K562 (cell line): ENCODE data around the gene LHX5. TPM values are rescaled to one million over a fixed set of nuclear protein-coding genes. Genes with fewer than 3 reads are reported as not detected.

Experiments used
- ATAC-seq: fragments of 200-7000 bp; cut with Tn5 transposase; 3 replicates; pipeline ENCODE4 v1.9.1; 2020; ENCODE audit warnings: moderate library complexity
- Bru-seq: library from RNA; stranded (reverse); fragments of 400-500 nt; gene quantifications from one replicate; lab custom pipeline; 2021; lab: Mats Ljungman, UMichigan
- BruChase-seq, 2 experiments: library from RNA; stranded (reverse); fragments of 400-500 nt; gene quantifications; one replicate each; lab custom pipeline; 2021; lab: Mats Ljungman, UMichigan
- BruUV-seq: library from RNA; stranded (reverse); fragments of 400-500 nt; replicated peaks from 2 replicates; lab custom pipeline; 2021; lab: Mats Ljungman, UMichigan
- CTCF ChIA-PET: fragments of 300-600 bp; formaldehyde crosslinking; extraction: SDS; loops from one replicate; lab custom pipeline; 2021; ENCODE audit warnings: low intra/inter-chr PET ratio; lab: Yijun Ruan, JAX
- POLR2A ChIA-PET: fragments of 300-600, 350-650 bp; sonication (Branson Sonifier 250); formaldehyde crosslinking; extraction: SDS; loops from one replicate; lab custom pipeline; 2021; ENCODE audit warnings: antibody characterized with exemption, inconsistent platforms; lab: Yijun Ruan, JAX
- DNase-seq, 4 experiments: peaks; one replicate each; pipeline versions ENCODE4 v3.0.0 to v3.0.0-alpha.2; 2011 to 2018; ENCODE audit warnings: low spot score in 3 of 4, mixed read lengths in 3 of 4; ENCODE audit errors: extremely low read depth in 1 of 4
- FAIRE-seq: peaks from 2 replicates; lab custom pipeline; 2011; peaks lifted over from hg19 to GRCh38; lab: Jason Lieb, UNC
- H2AFZ ChIP-seq: 2 replicates; pipeline ENCODE4 v1.6.0; 2011; ENCODE audit warnings: low read depth, low read length, control low read depth, inconsistent platforms
- H3K27ac ChIP-seq: fragments of 200-600 bp; 3 replicates; pipeline ENCODE4 v1.8.0; 2011; ENCODE audit warnings: low read depth, mild to moderate bottlenecking, control low read depth, inconsistent platforms, low read length, moderate library complexity, mixed read lengths; ENCODE audit errors: extremely low read depth
- H3K27me3 ChIP-seq, 2 experiments: fragments of 300-600 bp in 1 of 2; 2 replicates in 1 of 2; 3 replicates in 1 of 2; pipeline versions ENCODE4 v1.6.0 to v1.8.0; 2011; ENCODE audit warnings: inconsistent platforms in 2 of 2, low read length in 2 of 2, mild to moderate bottlenecking in 1 of 2, mixed read lengths in 1 of 2, moderate library complexity in 1 of 2; ENCODE audit not compliant: control insufficient read depth in 2 of 2, insufficient read depth in 2 of 2
- H3K36me3 ChIP-seq: fragments of 300-600 bp; 3 replicates; pipeline ENCODE4 v1.8.0; 2011; ENCODE audit warnings: mild to moderate bottlenecking, low read length, inconsistent platforms; ENCODE audit not compliant: control insufficient read depth, insufficient read depth
- H3K4me1 ChIP-seq, 2 experiments: fragments of 200-600 bp in 1 of 2; replicated peaks in 1 of 2; 2 replicates in 1 of 2; 3 replicates in 1 of 2; pipeline versions ENCODE4 v1.5.1 to v1.8.0; 2011; ENCODE audit warnings: inconsistent platforms in 2 of 2, low read length in 2 of 2, mild to moderate bottlenecking in 1 of 2, mixed read lengths in 1 of 2, moderate library complexity in 1 of 2; ENCODE audit not compliant: control insufficient read depth in 2 of 2, insufficient read depth in 2 of 2
- H3K4me2 ChIP-seq: 2 replicates; pipeline ENCODE4 v1.6.1; 2011; ENCODE audit warnings: low read length, control low read depth, inconsistent platforms, mixed read lengths; ENCODE audit not compliant: insufficient read depth
- H3K4me3 ChIP-seq: fragments of 200-600 bp; sonication (generic), shearing (Covaris generic); 2 replicates; pipeline ENCODE4 v1.5.1; 2016; ENCODE audit warnings: control low read depth, inconsistent platforms
- H3K79me2 ChIP-seq: fragments of 200-600 bp; 3 replicates; pipeline ENCODE4 v1.8.0; 2011; ENCODE audit warnings: low read length, inconsistent platforms; ENCODE audit not compliant: control insufficient read depth, insufficient read depth
- H3K9ac ChIP-seq, 2 experiments: 2 replicates each; pipeline versions ENCODE4 v1.6.0 to v1.6.1; 2011; ENCODE audit warnings: low read depth in 2 of 2, low read length in 2 of 2, control low read depth in 1 of 2, inconsistent platforms in 1 of 2, mild to moderate bottlenecking in 1 of 2, mixed read lengths in 1 of 2; ENCODE audit not compliant: insufficient read depth in 1 of 2
- H3K9me1 ChIP-seq: one replicate; pipeline ENCODE4 v1.6.0; 2011; ENCODE audit warnings: inconsistent platforms, mild to moderate bottlenecking, low read length, moderate library complexity; ENCODE audit not compliant: control insufficient read depth, insufficient read depth
- H3K9me3 ChIP-seq: replicated peaks from 2 replicates; pipeline ENCODE4 v1.5.1; 2011; ENCODE audit warnings: low read depth, low read length, inconsistent platforms; ENCODE audit not compliant: control insufficient read depth, insufficient read depth
- H4K20me1 ChIP-seq: replicated peaks from 2 replicates; pipeline ENCODE4 v1.6.1; 2011; ENCODE audit warnings: low read length, inconsistent platforms, mixed read lengths; ENCODE audit not compliant: control insufficient read depth, insufficient read depth
- ATF1 ChIP-seq, 2 experiments: fragments of 450-650 bp in 1 of 2; IDR thresholded peaks; 2 replicates each; pipeline ENCODE4 v1.6.1; 2016; ENCODE audit warnings: missing compliant biosample characterization in 1 of 2, missing genetic modification characterization in 1 of 2
- CREB3 ChIP-seq: fragments of 450-650 bp; conservative IDR thresholded peaks from 2 replicates; pipeline ENCODE4 v1.6.1; 2016; ENCODE audit warnings: missing genetic modification characterization, low read depth, mild to moderate bottlenecking, missing compliant biosample characterization, moderate library complexity
- WGBS: fragments of 100-300 bp; shearing (Covaris generic); methylation state at CpG from one replicate; pipeline ENCODE4 v1.1.6; 2016; ENCODE audit warnings: low coverage, mixed read lengths; ENCODE audit not compliant: insufficient coverage; ENCODE audit errors: missing lambda C conversion rate; 5-methylcytosine and 5-hydroxymethylcytosine counted together
- in situ Hi-C: fragments of 300-500 bp; cut with MboI; formaldehyde crosslinking; loops from 4 replicates; pipeline ENCODE4 v1.15.0; 2018; ENCODE audit warnings: inconsistent platforms, mixed read lengths
- intact Hi-C: fragments of 100-400 bp; cut with micrococcal nuclease; formaldehyde crosslinking; loops from 2 replicates; pipeline ENCODE4 v1.14.2; 2022
- long read RNA-seq, 3 experiments: library from polyadenylated mRNA in 2 of 3; library from RNA in 1 of 3; unstranded in 2 of 3; stranded (forward) in 1 of 3; transcript quantifications; one replicate each; pipeline ENCODE4 v2.0.0, GENCODE V29; 2019 to 2022
- polyA minus RNA-seq, 3 experiments: library from RNA; depleted of rRNA, polyadenylated mRNA; stranded (reverse); fragments of >200 nt; gene quantifications; 2 replicates each; pipeline ENCODE4 v1.2.3, GENCODE V29; 2011
- polyA plus RNA-seq, 8 experiments: library from polyadenylated mRNA; depleted of rRNA in 4 of 8; stranded (reverse) in 5 of 8; unstranded in 3 of 8; fragments of >200 nt; fragmentation: Nextera tagmentation in 2 of 8; fragmentation: Illumina TruSeq in 1 of 8; extraction: Ambion mirVana in 2 of 8; extraction: Trizol in 1 of 8; gene quantifications; 2 replicates each; pipeline versions ENCODE4 v1.2.1 to v1.2.3, GENCODE V29; 2011 to 2014; ENCODE audit warnings: inconsistent platforms in 1 of 8, missing spikeins in 1 of 8
- total RNA-seq, 7 experiments: library from RNA; depleted of rRNA in 6 of 7; stranded (reverse); fragments of >200 nt in 6 of 7; fragmentation: Illumina TruSeq in 2 of 7; extraction: Trizol in 2 of 7; gene quantifications; 2 replicates each; pipeline versions ENCODE4 v1.2.1 to v1.2.3, GENCODE V29; 2011 to 2021; ENCODE audit warnings: low replicate concordance in 1 of 7

Gene LHX5
- total RNA-seq (2011; cell fraction: chromatin; rRNA removed; ENCODE audit: low replicate concordance): 0.25 TPM in 1 of 2 replicates, not detected in the other
- total RNA-seq (2011; cell fraction: nucleolus; rRNA removed): 0.13 and 0.17 TPM in 2 replicates
- not detected in 2 replicates for total RNA-seq (2011; cell fraction: nucleoplasm; rRNA removed)
- total RNA-seq (2014; rRNA removed) (0.05 TPM in 1 of 2 replicates, not detected in the other), total RNA-seq (2014; rRNA removed; fragmentation: Illumina TruSeq; extraction: Trizol) (not detected in 2 replicates), total RNA-seq (2015; rRNA removed; fragmentation: Illumina TruSeq; extraction: Trizol) (not detected in 2 replicates), total RNA-seq (2021) (0.04 and 0.16 TPM in 2 replicates), polyA plus RNA-seq (2011; rRNA removed) (0.09 and 0.17 TPM in 2 replicates), polyA plus RNA-seq (2014; fragmentation: Illumina TruSeq; extraction: Trizol) (not detected in 2 replicates), polyA plus RNA-seq (2014; fragmentation: Nextera tagmentation; extraction: Ambion mirVana) (not detected), polyA plus RNA-seq (2014; rRNA removed) (0.08 TPM in 1 of 2 replicates, not detected in the other), polyA minus RNA-seq (2011; rRNA and poly(A)+ RNA removed) (not detected in 2 replicates), Bru-seq, nascent RNA (percentile 15 among the genes with signal in this experiment), BruChase-seq, experiment 1, labeled RNA remaining after a 2-hour chase (percentile 8 among the genes with signal in this experiment), BruChase-seq, experiment 2, labeled RNA remaining after a 6-hour chase (percentile 21 among the genes with signal in this experiment)
- 0.24 and 0.64 TPM in 2 replicates for polyA plus RNA-seq (2011; cell fraction: cytosol; rRNA removed)
- 0.25 and 0.34 TPM in 2 replicates for polyA plus RNA-seq (2011; cell fraction: nucleus; rRNA removed)
- polyA plus RNA-seq (2012): 0.03 and 0.08 TPM in 2 replicates
- not detected in 2 replicates for polyA minus RNA-seq (2011; cell fraction: cytosol; rRNA and poly(A)+ RNA removed)
- polyA minus RNA-seq (2011; cell fraction: nucleus; rRNA and poly(A)+ RNA removed): 0.13 TPM in 1 of 2 replicates, not detected in the other
- long read RNA-seq, experiment 1: 0 reads
- long read RNA-seq, experiment 2: 0 reads
- long read RNA-seq, experiment 3: 0 reads

DNA sequence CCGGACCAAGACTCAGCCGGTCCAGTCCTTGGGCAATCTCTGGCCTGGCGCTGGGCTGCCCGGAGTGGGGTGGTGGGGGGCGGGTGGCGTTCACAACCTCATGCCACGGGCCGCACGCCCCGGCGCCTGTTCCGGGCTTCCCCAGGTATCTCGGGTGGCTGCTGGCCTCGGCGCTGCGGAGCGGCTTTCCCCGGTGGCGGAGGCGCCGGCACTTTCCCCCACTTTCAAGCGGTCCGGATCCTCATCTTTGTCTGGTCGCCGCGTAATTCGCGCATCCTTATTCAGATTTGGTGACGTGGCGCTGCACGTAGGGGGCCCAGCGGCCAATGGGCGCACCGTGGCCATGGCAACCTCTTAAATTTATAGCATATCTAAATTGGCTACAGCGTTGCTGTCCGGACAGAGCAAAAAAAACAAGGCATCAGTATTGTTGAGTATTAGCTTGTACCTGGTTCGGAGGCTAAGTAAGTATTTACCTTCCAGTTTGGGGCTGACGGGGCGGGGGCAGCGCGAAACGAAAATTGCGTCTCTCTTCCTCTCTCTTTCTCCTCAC, at the start of gene LHX5:
LHX5 (minus strand) TSS at position 253 of the 553 bp plus-strand sequence. CDS start 373 bp downstream, outside the sequence.
- POLR2A ChIA-PET: no interaction called here

More for the DNA sequence above, at the start of gene LHX5:
- no peak within 1 kb of the TSS for H3K9ac ChIP-seq
- H3K9me1 ChIP-seq: no peaks in the 10 kb centered on the region
- H3K27me3 ChIP-seq: peaks cover 77 to 93% of the 10 kb centered on the region in 2 experiments
- ATAC-seq (no peak), DNase-seq (peak in 2 of 4 experiments; percentile 26 to 27), FAIRE-seq (no peak)
- no peaks in the 10 kb centered on the region for H3K9me3 ChIP-seq
- CTCF ChIA-PET: no interaction called here
- H3K4me3 ChIP-seq: no peak within 1 kb of the TSS
- H3K4me2 ChIP-seq: no peak within 1 kb of the TSS
- H3K36me3 ChIP-seq: no peaks in the 10 kb centered on the region
- no peak for TF ChIP-seq ATF1 (CRISPR knock-in tag; IDR thresholded peaks at IDR 0.05)
- 0 out of 2 replicates have a peak, but pooled peaks have one; percentile 42 for TF ChIP-seq ATF1 (tag; IDR thresholded peaks at IDR 0.05)
- TF ChIP-seq CREB3 (tag): no peak
- peaks cover 18% of the 10 kb centered on the region for H4K20me1 ChIP-seq
- H3K4me1 ChIP-seq: peaks cover 0 to 33% of the 10 kb centered on the region in 2 experiments; a peak in 3 of 5 replicates
- intact Hi-C loops (no loop called here), in situ Hi-C loops (no loop called here)
- WGBS: 15% methylated on average over 33 of the region's 43 CpGs
- BruUV-seq: no TSS peak
- H3K79me2 ChIP-seq: no peaks in the 10 kb centered on the region
- H2AFZ ChIP-seq: no peak within 1 kb of the TSS
- no peak within 1 kb of the TSS for H3K27ac ChIP-seq
